Fibroblast of upper back skin (primary cell): ENCODE measurements around the gene MLPH.

Experiments used
- DNase-seq: peaks from one replicate; pipeline ENCODE4 v3.0.0-alpha.2; 2013

The MLPH gene

GRCh38 chr2:237571551-237571950 lies 84.5 kb downstream of the MLPH start:
- DNase-seq: no peak

- DNase-seq: peak; percentile 90
Measured at GRCh38 chr2:237572021-237572741, 85.1 kb downstream of the MLPH start.

- DNase-seq: no peak
Measured at GRCh38 chr2:237572742-237573101, 85.7 kb downstream of the MLPH start.

GRCh38 chr2:237573721-237574415 lies 86.8 kb downstream of the MLPH start:
- no peak for DNase-seq

- no peak for DNase-seq
Measured at GRCh38 chr2:237574467-237574866, 87.4 kb downstream of the MLPH start.

GRCh38 chr2:237574894-237575868 lies 88.1 kb downstream of the MLPH start:
- DNase-seq: no peak

- no peak for DNase-seq
Measured at GRCh38 chr2:237575869-237576862, 89.1 kb downstream of the MLPH start.

- no peak for DNase-seq
Measured at GRCh38 chr2:237576974-237577373, 89.9 kb downstream of the MLPH start.

GRCh38 chr2:237577458-237577857 lies 90.4 kb downstream of the MLPH start:
- DNase-seq: no peak

- no peak for DNase-seq
Measured at GRCh38 chr2:237577956-237578870, 91.2 kb downstream of the MLPH start.

GRCh38 chr2:237581326-237581725 lies 94.3 kb downstream of the MLPH start:
- no peak for DNase-seq

GRCh38 chr2:237581751-237582746 lies 95.0 kb downstream of the MLPH start:
- DNase-seq: peak; percentile 72

GRCh38 chr2:237583385-237584295 lies 96.6 kb downstream of the MLPH start:
- no peak for DNase-seq

GRCh38 chr2:237585590-237586221 lies 98.7 kb downstream of the MLPH start:
- DNase-seq: no peak

GRCh38 chr2:237588044-237588696 lies 101.1 kb downstream of the MLPH start:
- DNase-seq: no peak

GRCh38 chr2:237590272-237591140 lies 103.5 kb downstream of the MLPH start, which contains the start of gene RAB17:
TSS of gene RAB17 (minus strand) at chr2:237590734. CDS start at chr2:237586154, 4,580 bp downstream.
- no peak for DNase-seq
